ENCODE results near the gene CLOCK. TPM values are rescaled to one million over a fixed set of nuclear protein-coding genes. Genes with fewer than 3 reads are reported as not detected.
A peak's percentile ranks its signal among the peaks of the same experiment; 100 is the strongest.

Gene CLOCK
- total RNA-seq, 1 experiment from 2014 or later: 13.9 TPM

GRCh38 chr4:55540271-55540670, 6.4 kb downstream of the CLOCK start:
- no peak for DNase-seq (ENCODE audit: low read depth)

- no peak for DNase-seq (ENCODE audit: low read depth)
Observed at GRCh38 chr4:55539658-55540057, 7.1 kb downstream of the CLOCK start.

- DNase-seq (ENCODE audit: low read depth): no peak
Observed at GRCh38 chr4:55538531-55538930, 8.2 kb downstream of the CLOCK start.

GRCh38 chr4:55534306-55534705, 12.4 kb downstream of the CLOCK start:
- no peak for DNase-seq (ENCODE audit: low read depth)

- DNase-seq (ENCODE audit: low read depth): no peak
Observed at GRCh38 chr4:55530691-55531090, 16.0 kb downstream of the CLOCK start.

- no peak for DNase-seq (ENCODE audit: low read depth)
Observed at GRCh38 chr4:55530167-55530566, 16.5 kb downstream of the CLOCK start.

- DNase-seq (ENCODE audit: low read depth): no peak
Observed at GRCh38 chr4:55528491-55528890, 18.2 kb downstream of the CLOCK start.

- no peak for DNase-seq (ENCODE audit: low read depth)
Observed at GRCh38 chr4:55524844-55525571, 21.7 kb downstream of the CLOCK start.

GRCh38 chr4:55518442-55518841, 28.3 kb downstream of the CLOCK start:
- DNase-seq (ENCODE audit: low read depth): no peak

- no peak for DNase-seq (ENCODE audit: low read depth)
Observed at GRCh38 chr4:55517526-55518229, 29.0 kb downstream of the CLOCK start.

- no peak for DNase-seq (ENCODE audit: low read depth)
Observed at GRCh38 chr4:55512922-55513571, 33.7 kb downstream of the CLOCK start.

- DNase-seq (ENCODE audit: low read depth): no peak
Observed at GRCh38 chr4:55512077-55512476, 34.6 kb downstream of the CLOCK start.

GRCh38 chr4:55510685-55511084, 36.0 kb downstream of the CLOCK start:
- peak; percentile 5 for DNase-seq (ENCODE audit: low read depth)

GRCh38 chr4:55509266-55509665, 37.4 kb downstream of the CLOCK start:
- DNase-seq (ENCODE audit: low read depth): peak; percentile 4

GRCh38 chr4:55507612-55508011, 39.1 kb downstream of the CLOCK start:
- no peak for DNase-seq (ENCODE audit: low read depth)

- DNase-seq (ENCODE audit: low read depth): peak; percentile 83
Observed at GRCh38 chr4:55503169-55503568, 43.5 kb downstream of the CLOCK start.

- DNase-seq (ENCODE audit: low read depth): no peak
Observed at GRCh38 chr4:55500072-55500471, 46.6 kb downstream of the CLOCK start.

GRCh38 chr4:55499495-55499894, 47.2 kb downstream of the CLOCK start:
- DNase-seq (ENCODE audit: low read depth): no peak

GRCh38 chr4:55498051-55498450, 48.7 kb downstream of the CLOCK start:
- DNase-seq (ENCODE audit: low read depth): no peak

- no peak for DNase-seq (ENCODE audit: low read depth)
Observed at GRCh38 chr4:55491486-55491885, 55.2 kb downstream of the CLOCK start.

- DNase-seq (ENCODE audit: low read depth): no peak
Observed at GRCh38 chr4:55488716-55489115, 58.0 kb downstream of the CLOCK start.

- no peak for DNase-seq (ENCODE audit: low read depth)
Observed at GRCh38 chr4:55485821-55486220, 60.9 kb downstream of the CLOCK start.
